Suprapubic skin (tissue), 4 donors: ENCODE results near the gene SHANK3.

Experiments used
- POLR2A ChIP-seq, 2 donors: fragments of 450-650 bp; IDR thresholded peaks; one replicate each; pipeline ENCODE4 v1.6.1; 2017; ENCODE audit warnings: antibody characterized with exemption in 2 of 2, mild to moderate bottlenecking in 2 of 2, moderate library complexity in 2 of 2
- POLR2AphosphoS5 ChIP-seq, 3 donors: sonication (generic); formaldehyde crosslinking; IDR thresholded peaks; one replicate each; pipeline ENCODE4 v1.6.1; 2017; ENCODE audit warnings: antibody characterized with exemption in 3 of 3
- TF ChIP-seq, protein P1 (sequence below), 2 donors: fragments of 200-600 bp in 1 of 2; fragments of 450-650 bp in 1 of 2; sonication (generic) in 1 of 2; IDR thresholded peaks; one replicate each; pipeline ENCODE4 v1.5.1; 2016 to 2019; ENCODE audit warnings: antibody characterized with exemption in 2 of 2, mild to moderate bottlenecking in 1 of 2, moderate library complexity in 1 of 2

DNA sequence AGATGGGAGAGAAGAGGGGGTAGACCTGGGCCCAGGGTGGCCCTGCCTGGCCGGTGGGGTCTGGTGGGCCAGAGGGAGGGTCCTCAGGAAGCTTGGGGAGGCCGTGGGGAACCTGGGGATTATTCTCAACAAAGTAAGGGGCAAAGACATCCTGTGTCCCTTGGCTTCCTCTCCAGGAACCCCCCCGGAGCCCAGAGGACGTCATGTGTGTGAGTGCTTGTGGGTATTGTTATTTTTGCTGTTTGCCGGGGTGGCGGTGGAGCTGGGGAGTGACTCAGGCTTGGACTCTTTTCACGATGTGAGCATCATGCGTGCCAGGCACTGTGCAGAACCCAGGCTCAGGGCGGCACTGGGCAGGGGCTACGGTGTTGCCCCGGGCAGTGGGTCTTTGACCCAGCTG is 982 bp upstream of the SHANK3 start:
- TF ChIP-seq, protein P1, sequence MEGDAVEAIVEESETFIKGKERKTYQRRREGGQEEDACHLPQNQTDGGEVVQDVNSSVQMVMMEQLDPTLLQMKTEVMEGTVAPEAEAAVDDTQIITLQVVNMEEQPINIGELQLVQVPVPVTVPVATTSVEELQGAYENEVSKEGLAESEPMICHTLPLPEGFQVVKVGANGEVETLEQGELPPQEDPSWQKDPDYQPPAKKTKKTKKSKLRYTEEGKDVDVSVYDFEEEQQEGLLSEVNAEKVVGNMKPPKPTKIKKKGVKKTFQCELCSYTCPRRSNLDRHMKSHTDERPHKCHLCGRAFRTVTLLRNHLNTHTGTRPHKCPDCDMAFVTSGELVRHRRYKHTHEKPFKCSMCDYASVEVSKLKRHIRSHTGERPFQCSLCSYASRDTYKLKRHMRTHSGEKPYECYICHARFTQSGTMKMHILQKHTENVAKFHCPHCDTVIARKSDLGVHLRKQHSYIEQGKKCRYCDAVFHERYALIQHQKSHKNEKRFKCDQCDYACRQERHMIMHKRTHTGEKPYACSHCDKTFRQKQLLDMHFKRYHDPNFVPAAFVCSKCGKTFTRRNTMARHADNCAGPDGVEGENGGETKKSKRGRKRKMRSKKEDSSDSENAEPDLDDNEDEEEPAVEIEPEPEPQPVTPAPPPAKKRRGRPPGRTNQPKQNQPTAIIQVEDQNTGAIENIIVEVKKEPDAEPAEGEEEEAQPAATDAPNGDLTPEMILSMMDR (IDR thresholded peaks at IDR 0.05), result no peak
- TF ChIP-seq POLR2AphosphoS5 (IDR thresholded peaks at IDR 0.05) (no peak), POLR2A (IDR thresholded peaks at IDR 0.05) (no peak)
